Measurements from ENCODE around the gene PCDHAC2. TPM values are rescaled to one million over a fixed set of nuclear protein-coding genes. Genes with fewer than 3 reads are reported as not detected.

PCDHAC2 gene
- total RNA-seq, 3 donors from 2014 or later, result 0.31 to 1.3 (median 0.61) TPM

GRCh38 chr5:140964356-140964755, 1.9 kb upstream of the PCDHAC2 start:
- Histone ChIP-seq H3K4me3 (no peak overlapping the region), H3K9me3 (no peaks in the 10 kb centered on the region)

GRCh38 chr5:140965905-140966292, 377 bp upstream of the PCDHAC2 start:
- DNase-seq, result no peak
- no peaks in the 10 kb centered on the region for H3K36me3 ChIP-seq (ENCODE audit: low read depth)
- intact Hi-C loops (cut with DNase I, micrococcal nuclease), result no loop called here
- H3K9me3 ChIP-seq, result no peaks in the 10 kb centered on the region
- TF ChIP-seq CTCF (IDR thresholded peaks at IDR 0.05), result no peak
- H3K4me3 ChIP-seq, result no peak overlapping the region
- ATAC-seq, result no peak
- H3K4me1 ChIP-seq (ENCODE audit: low read depth), result no peaks in the 10 kb centered on the region

More at GRCh38 chr5:140964356-140964755, 1.9 kb upstream of the PCDHAC2 start:
- intact Hi-C loops (cut with DNase I, micrococcal nuclease), result no loop called here
- TF ChIP-seq CTCF (IDR thresholded peaks at IDR 0.05), result no peak
- no peak for DNase-seq
- Histone ChIP-seq H3K4me1 (ENCODE audit: low read depth) (no peaks in the 10 kb centered on the region), H3K36me3 (ENCODE audit: low read depth) (no peaks in the 10 kb centered on the region)
- no peak for ATAC-seq

- intact Hi-C loops (cut with DNase I, micrococcal nuclease), result no loop called here
- Histone ChIP-seq H3K36me3 (ENCODE audit: low read depth) (no peaks in the 10 kb centered on the region), H3K9me3 (no peaks in the 10 kb centered on the region), H3K4me1 (ENCODE audit: low read depth) (no peaks in the 10 kb centered on the region), H3K4me3 (no peak overlapping the region)
- TF ChIP-seq CTCF (IDR thresholded peaks at IDR 0.05), result no peak
- DNase-seq (no peak), ATAC-seq (no peak)
These were observed 1.1 kb downstream of the PCDHAC2 start for GRCh38 chr5:140967226-140967893.

GRCh38 chr5:140969880-140970279, 3.6 kb downstream of the PCDHAC2 start:
- Histone ChIP-seq H3K36me3 (ENCODE audit: low read depth) (no peaks in the 10 kb centered on the region), H3K4me3 (no peak overlapping the region), H3K4me1 (ENCODE audit: low read depth) (no peaks in the 10 kb centered on the region), H3K9me3 (no peaks in the 10 kb centered on the region)
- ATAC-seq (no peak), DNase-seq (no peak)
- intact Hi-C loops (cut with DNase I, micrococcal nuclease), result no loop called here
- no peak for TF ChIP-seq CTCF (IDR thresholded peaks at IDR 0.05)

DNA sequence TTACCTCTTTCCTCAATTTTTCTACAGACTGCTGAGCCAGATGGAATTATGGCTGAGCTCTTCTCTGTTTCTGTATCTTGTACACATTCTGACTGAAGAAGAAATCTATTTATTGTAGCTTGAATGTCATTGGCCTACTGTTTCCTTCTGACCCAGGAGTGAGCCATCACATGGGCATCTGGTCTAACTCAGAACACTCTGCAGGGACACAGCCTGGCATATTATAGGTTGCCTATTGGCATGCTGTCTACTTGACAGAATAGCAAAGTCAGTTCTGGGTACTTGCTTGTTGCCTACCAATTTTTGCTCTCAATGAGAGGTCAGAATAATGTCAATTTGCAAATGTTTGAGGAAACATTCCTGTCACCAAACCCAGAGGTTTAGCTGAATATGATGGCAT, 7.3 kb downstream of the PCDHAC2 start:
- ATAC-seq, result no peak
- Histone ChIP-seq H3K9me3 (no peaks in the 10 kb centered on the region), H3K4me3 (no peak overlapping the region), H3K36me3 (ENCODE audit: low read depth) (no peaks in the 10 kb centered on the region), H3K4me1 (ENCODE audit: low read depth) (no peaks in the 10 kb centered on the region)
- DNase-seq, result no peak
- intact Hi-C loops (cut with DNase I, micrococcal nuclease), result no loop called here
- no peak for TF ChIP-seq CTCF (IDR thresholded peaks at IDR 0.05)

DNA sequence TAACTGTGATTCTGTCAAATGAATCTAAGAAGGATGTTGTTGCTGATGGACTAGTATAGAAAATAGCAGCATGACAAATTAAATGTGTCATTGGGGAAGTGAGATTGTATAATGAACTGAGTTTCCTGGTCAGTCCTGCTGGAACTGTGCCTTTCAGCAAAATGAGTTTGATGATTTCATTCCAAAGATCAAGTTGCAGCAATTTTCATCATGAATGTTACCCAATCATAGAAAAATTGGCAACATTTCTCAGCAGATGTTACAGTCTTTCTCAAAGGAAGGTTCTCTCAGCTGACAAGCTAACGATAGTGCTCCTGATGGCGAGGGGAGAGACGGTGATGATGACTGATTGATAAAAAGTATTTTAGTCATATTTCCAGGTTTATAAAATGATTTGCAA, 10.7 kb downstream of the PCDHAC2 start:
- intact Hi-C loops (cut with DNase I, micrococcal nuclease), result no loop called here
- no peak for TF ChIP-seq CTCF (IDR thresholded peaks at IDR 0.05)
- H3K4me1 ChIP-seq (ENCODE audit: low read depth), result no peaks in the 10 kb centered on the region
- no peak for ATAC-seq
- H3K4me3 ChIP-seq, result no peak overlapping the region
- no peaks in the 10 kb centered on the region for H3K36me3 ChIP-seq (ENCODE audit: low read depth)
- no peaks in the 10 kb centered on the region for H3K9me3 ChIP-seq
- no peak for DNase-seq
